Keratinocyte (primary cell): Measurements from ENCODE around the gene MSRB1. TPM values are rescaled to one million over a fixed set of nuclear protein-coding genes. Genes with fewer than 3 reads are reported as not detected.

Experiments
- DNase-seq: peaks from one replicate; pipeline ENCODE4 v3.0.0-alpha.2; 2011; ENCODE audit warnings: low read depth, missing footprints, low spot score
- FAIRE-seq: peaks from 2 replicates; lab custom pipeline; 2011; peaks lifted over from hg19 to GRCh38; lab: Jason Lieb, UNC
- H2AFZ ChIP-seq: 2 replicates; pipeline ENCODE4 v1.6.0; 2012; ENCODE audit warnings: low read length, control low read depth, inconsistent platforms; ENCODE audit not compliant: control insufficient read depth
- H3K27ac ChIP-seq: 2 replicates; pipeline ENCODE4 v1.5.1; 2011; ENCODE audit warnings: low read length; ENCODE audit not compliant: control insufficient read depth, insufficient read depth
- H3K27me3 ChIP-seq: 3 replicates; pipeline ENCODE4 v1.6.0; 2011; ENCODE audit warnings: low read length; ENCODE audit not compliant: control insufficient read depth, insufficient read depth; ENCODE audit errors: extremely low read depth
- H3K36me3 ChIP-seq, 2 experiments: 2 replicates in 1 of 2; 3 replicates in 1 of 2; pipeline ENCODE4 v1.5.1; 2011; ENCODE audit warnings: low read length in 2 of 2, mild to moderate bottlenecking in 1 of 2; ENCODE audit not compliant: control insufficient read depth in 2 of 2, insufficient read depth in 2 of 2; ENCODE audit errors: extremely low read depth in 1 of 2
- H3K4me1 ChIP-seq: 3 replicates; pipeline ENCODE4 v1.5.1; 2011; ENCODE audit warnings: low read length; ENCODE audit not compliant: control insufficient read depth, insufficient read depth; ENCODE audit errors: extremely low read depth
- H3K4me2 ChIP-seq: 3 replicates; pipeline ENCODE4 v1.6.0; 2011; ENCODE audit warnings: low read depth, low read length; ENCODE audit not compliant: control insufficient read depth, insufficient read depth; ENCODE audit errors: extremely low read depth
- H3K4me3 ChIP-seq, 3 experiments: fragments of 200-600 bp in 1 of 3; sonication (generic) in 1 of 3; 2 replicates in 2 of 3; 3 replicates in 1 of 3; pipeline ENCODE4 v1.5.1; 2011 to 2016; ENCODE audit warnings: low read length in 3 of 3, mild to moderate bottlenecking in 3 of 3, control low read depth in 2 of 3, inconsistent platforms in 1 of 3, low read depth in 1 of 3, mixed read lengths in 1 of 3, mixed run types in 1 of 3, moderate library complexity in 1 of 3; ENCODE audit not compliant: control insufficient read depth in 2 of 3, insufficient read depth in 2 of 3; ENCODE audit errors: extremely low read depth in 1 of 3
- H3K79me2 ChIP-seq: 2 replicates; pipeline ENCODE4 v1.6.0; 2012; ENCODE audit warnings: low read length; ENCODE audit not compliant: control insufficient read depth, insufficient read depth
- H3K9ac ChIP-seq: 3 replicates; pipeline ENCODE4 v1.6.0; 2011; ENCODE audit warnings: low read length; ENCODE audit not compliant: control insufficient read depth, insufficient read depth; ENCODE audit errors: extremely low read depth
- H3K9me1 ChIP-seq: 3 replicates; pipeline ENCODE4 v1.6.0; 2011; ENCODE audit warnings: low read length; ENCODE audit not compliant: control insufficient read depth, insufficient read depth; ENCODE audit errors: extremely low read depth
- H3K9me3 ChIP-seq: 2 replicates; pipeline ENCODE4 v1.5.1; 2012; ENCODE audit warnings: low read depth, low read length; ENCODE audit not compliant: control insufficient read depth
- H4K20me1 ChIP-seq: 3 replicates; pipeline ENCODE4 v1.6.0; 2011; ENCODE audit warnings: low read length; ENCODE audit not compliant: control insufficient read depth, insufficient read depth; ENCODE audit errors: extremely low read depth
- CTCF ChIP-seq, 3 experiments: IDR thresholded peaks in 1 of 3; conservative IDR thresholded peaks in 1 of 3; optimal IDR thresholded peaks in 1 of 3; 2 replicates in 2 of 3; 3 replicates in 1 of 3; pipeline versions ENCODE3 to v1.5.1; 2011; ENCODE audit warnings: low read length in 3 of 3, mild to moderate bottlenecking in 3 of 3, moderate library complexity in 2 of 3, control low read depth in 1 of 3, inconsistent platforms in 1 of 3; ENCODE audit not compliant: insufficient read depth in 2 of 3; ENCODE audit errors: extremely low read depth in 1 of 3
- EZH2 ChIP-seq: IDR thresholded peaks from one replicate; pipeline ENCODE4 v1.6.1; 2012; ENCODE audit warnings: inconsistent platforms, mild to moderate bottlenecking, low read length, moderate library complexity
- dilution Hi-C: fragments of 300-500 bp; cut with MboI; formaldehyde crosslinking; loops from one replicate; pipeline ENCODE4 v1.7.0; 2020; ENCODE audit warnings: low sequenced_read_pairs; ENCODE audit not compliant: extremely low pct_ligation_motif_present
- polyA plus RNA-seq, 5 experiments: library from polyadenylated mRNA; depleted of rRNA in 3 of 5; stranded (reverse) in 3 of 5; stranded (forward) in 1 of 5; unstranded in 1 of 5; fragments of >200 nt; gene quantifications; 1 replicate in 1 of 5; 2 replicates in 3 of 5; 3 replicates in 1 of 5; pipeline versions ENCODE4 v1.2.1 to v1.2.3, GENCODE V29; 2011 to 2012; ENCODE audit warnings: missing spikeins in 2 of 5, low read depth in 1 of 5, low replicate concordance in 1 of 5

MSRB1 gene
- polyA plus RNA-seq, 1 donor (not counting 4 experiments of a cell fraction or from before 2014, with no cell fraction given): 25.2 TPM

DNA sequence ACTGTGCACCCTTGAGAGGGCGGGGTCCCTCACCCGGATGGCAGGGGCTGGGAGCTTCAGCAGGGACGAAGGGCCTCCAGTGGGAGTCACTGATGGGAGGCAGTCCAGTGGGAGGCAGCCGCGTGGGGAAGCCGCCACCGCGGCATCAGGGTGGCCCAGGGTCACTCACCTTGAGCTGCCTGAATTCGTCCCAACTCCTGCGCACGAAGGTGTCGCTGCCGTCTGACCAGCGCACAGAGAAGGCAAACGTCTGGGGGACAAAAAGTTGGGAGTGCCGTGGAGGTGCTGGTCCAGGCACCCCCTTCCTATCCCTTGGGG is 37.7 kb upstream of the MSRB1 start:
- H3K36me3 ChIP-seq: peaks cover 11 to 19% of the 10 kb centered on the region in 2 experiments
- H4K20me1 ChIP-seq: no peaks in the 10 kb centered on the region
- peaks cover 34% of the 10 kb centered on the region for H3K27me3 ChIP-seq
- no peak overlapping the region for H2AFZ ChIP-seq
- TF ChIP-seq CTCF (optimal IDR thresholded peaks at IDR 0.05 in 1 of 3, IDR thresholded peaks at IDR 0.05 in 1 of 3, conservative IDR thresholded peaks at IDR 0.05 in 1 of 3; ENCODE audit: extremely low read depth in 1 of 3, insufficient read depth in 2 of 3, low read length in 3 of 3) (no peak), EZH2 (no peak)
- no peak overlapping the region for H3K4me3 ChIP-seq
- H3K9me1 ChIP-seq: peaks cover 2% of the 10 kb centered on the region
- no peak overlapping the region for H3K4me2 ChIP-seq
- no peak overlapping the region for H3K9ac ChIP-seq
- H3K27ac ChIP-seq: no peak overlapping the region
- dilution Hi-C loops: no loop called here
- H3K9me3 ChIP-seq: no peaks in the 10 kb centered on the region
- peaks cover 2% of the 10 kb centered on the region for H3K79me2 ChIP-seq
- DNase-seq: no peak
- H3K4me1 ChIP-seq: peaks cover 37% of the 10 kb centered on the region
- FAIRE-seq: no peak

DNA sequence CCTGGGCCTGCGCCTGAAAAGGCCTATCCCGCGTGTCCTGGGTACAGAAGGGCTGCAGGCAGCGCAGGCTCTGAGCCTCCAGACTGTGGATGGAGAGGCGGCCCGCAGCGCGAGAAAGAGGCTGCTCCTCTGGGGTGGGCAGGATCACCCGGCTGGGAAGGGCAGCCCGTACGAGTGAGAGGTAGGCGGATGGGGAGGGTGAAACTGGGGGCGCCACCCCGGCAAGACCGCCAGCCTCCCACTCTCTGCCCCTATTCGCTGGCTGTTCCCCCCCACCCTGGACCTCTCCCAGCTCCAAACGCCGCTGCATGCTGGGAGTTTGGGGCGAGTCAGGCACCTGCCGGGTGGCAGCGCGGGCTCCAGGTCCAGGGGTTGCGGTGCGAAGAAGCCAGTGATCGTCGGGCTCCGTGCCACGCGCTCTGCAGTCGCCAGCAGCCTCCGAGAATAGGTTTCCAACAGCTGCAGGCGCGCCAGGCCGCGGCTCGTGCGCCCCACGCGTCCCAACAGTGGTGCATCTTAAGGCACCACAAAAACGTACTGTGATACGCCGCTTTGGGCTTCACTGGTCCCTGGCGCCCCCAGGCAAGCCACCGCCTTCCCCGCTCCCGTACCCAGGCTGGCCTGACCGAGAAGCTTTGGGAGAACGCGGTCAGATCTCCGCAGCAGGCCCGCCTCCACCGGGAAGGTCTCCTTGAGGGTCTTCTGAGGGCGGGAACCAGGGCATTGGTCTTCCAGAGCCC is 37.2 kb upstream of the MSRB1 start:
- Histone ChIP-seq H3K27me3 (peaks cover 34% of the 10 kb centered on the region), H4K20me1 (no peaks in the 10 kb centered on the region), H3K4me3 (peak overlapping the region; percentile 40 to 52 (median 51)), H3K27ac (no peak overlapping the region), H3K9me3 (no peaks in the 10 kb centered on the region), H3K9me1 (peaks cover 2% of the 10 kb centered on the region), H3K4me2 (peak overlapping the region; percentile 61), H3K79me2 (peaks cover 2% of the 10 kb centered on the region), H3K9ac (peak overlapping the region; percentile 57), H2AFZ (no peak overlapping the region), H3K36me3 (peaks cover 14 to 16% of the 10 kb centered on the region in 2 experiments), H3K4me1 (peaks cover 32% of the 10 kb centered on the region)
- TF ChIP-seq CTCF (optimal IDR thresholded peaks at IDR 0.05 in 1 of 3, IDR thresholded peaks at IDR 0.05 in 1 of 3, conservative IDR thresholded peaks at IDR 0.05 in 1 of 3; ENCODE audit: extremely low read depth in 1 of 3, insufficient read depth in 2 of 3, low read length in 3 of 3) (no peak), EZH2 (no peak)
- DNase-seq: no peak
- dilution Hi-C loops: no loop called here
- FAIRE-seq: no peak
